Colon (tissue), 2 donors: ENCODE results near the gene TBC1D3I.
"Not testable (repeated sequence)": the region's sequence is repeated elsewhere in the genome, so short reads cannot be mapped to it uniquely, and the experiment has no call there.

Experiments
- FAIRE-seq: peaks from 2 replicates; lab custom pipeline; 2012; peaks lifted over from hg19 to GRCh38; lab: Jason Lieb, UNC
- donor health status: control.
- donor health status: control.

The TBC1D3I gene

GRCh38 chr17:36264470-36264869 is at the start of gene TBC1D3I:
Gene TBC1D3I, minus strand, starts transcription at chr17:36264570. Its CDS starts 1,585 bp downstream, at chr17:36262985.
- FAIRE-seq: not testable (repeated sequence)

GRCh38 chr17:36295161-36295560 is 30.8 kb upstream of the TBC1D3I start:
- not testable (repeated sequence) for FAIRE-seq

- not testable (repeated sequence) for FAIRE-seq
Observed at GRCh38 chr17:36289965-36290612, 25.7 kb upstream of the TBC1D3I start.

GRCh38 chr17:36284219-36284618 is 19.8 kb upstream of the TBC1D3I start:
- FAIRE-seq: not testable (repeated sequence)

- FAIRE-seq: not testable (repeated sequence)
Observed at GRCh38 chr17:36283256-36283655, 18.9 kb upstream of the TBC1D3I start.

GRCh38 chr17:36242046-36242445 is 22.3 kb downstream of the TBC1D3I start:
- not testable (repeated sequence) for FAIRE-seq

GRCh38 chr17:36229644-36230043 is 34.7 kb downstream of the TBC1D3I start:
- FAIRE-seq: not testable (repeated sequence)

GRCh38 chr17:36222967-36223366 is 41.4 kb downstream of the TBC1D3I start:
- not testable (repeated sequence) for FAIRE-seq

- FAIRE-seq: not testable (repeated sequence)
Observed at GRCh38 chr17:36221581-36222100, 42.7 kb downstream of the TBC1D3I start.

- FAIRE-seq: not testable (repeated sequence)
Observed at GRCh38 chr17:36220737-36221580, 43.4 kb downstream of the TBC1D3I start.

- not testable (repeated sequence) for FAIRE-seq
Observed at GRCh38 chr17:36219556-36219955, 44.8 kb downstream of the TBC1D3I start.

GRCh38 chr17:36215406-36216308 is 48.7 kb downstream of the TBC1D3I start:
- FAIRE-seq: not testable (repeated sequence)

GRCh38 chr17:36214918-36215317 is 49.5 kb downstream of the TBC1D3I start:
- FAIRE-seq: no peak

- no peak for FAIRE-seq
Observed at GRCh38 chr17:36213695-36214094, 50.7 kb downstream of the TBC1D3I start.

- no peak for FAIRE-seq
Observed at GRCh38 chr17:36212966-36213365, 51.4 kb downstream of the TBC1D3I start.

GRCh38 chr17:36212272-36212605 is 52.1 kb downstream of the TBC1D3I start:
- FAIRE-seq: no peak

GRCh38 chr17:36211484-36212271 is 52.7 kb downstream of the TBC1D3I start:
- not testable (repeated sequence) for FAIRE-seq

- not testable (repeated sequence) for FAIRE-seq
Observed at GRCh38 chr17:36210439-36211211, 53.7 kb downstream of the TBC1D3I start, which contains the start of gene CCL4L2. Gene CCL4L2, plus strand, starts transcription at chr17:36211063.

GRCh38 chr17:36209575-36209974 is 54.8 kb downstream of the TBC1D3I start:
- no peak for FAIRE-seq

GRCh38 chr17:36207383-36207782 is 57.0 kb downstream of the TBC1D3I start:
- not testable (repeated sequence) for FAIRE-seq
